ENCODE results near the gene C11orf68. TPM values are rescaled to one million over a fixed set of nuclear protein-coding genes. Genes with fewer than 3 reads are reported as not detected.

The C11orf68 gene
- total RNA-seq, 1 donor from 2014 or later, result 83.5 TPM

DNA sequence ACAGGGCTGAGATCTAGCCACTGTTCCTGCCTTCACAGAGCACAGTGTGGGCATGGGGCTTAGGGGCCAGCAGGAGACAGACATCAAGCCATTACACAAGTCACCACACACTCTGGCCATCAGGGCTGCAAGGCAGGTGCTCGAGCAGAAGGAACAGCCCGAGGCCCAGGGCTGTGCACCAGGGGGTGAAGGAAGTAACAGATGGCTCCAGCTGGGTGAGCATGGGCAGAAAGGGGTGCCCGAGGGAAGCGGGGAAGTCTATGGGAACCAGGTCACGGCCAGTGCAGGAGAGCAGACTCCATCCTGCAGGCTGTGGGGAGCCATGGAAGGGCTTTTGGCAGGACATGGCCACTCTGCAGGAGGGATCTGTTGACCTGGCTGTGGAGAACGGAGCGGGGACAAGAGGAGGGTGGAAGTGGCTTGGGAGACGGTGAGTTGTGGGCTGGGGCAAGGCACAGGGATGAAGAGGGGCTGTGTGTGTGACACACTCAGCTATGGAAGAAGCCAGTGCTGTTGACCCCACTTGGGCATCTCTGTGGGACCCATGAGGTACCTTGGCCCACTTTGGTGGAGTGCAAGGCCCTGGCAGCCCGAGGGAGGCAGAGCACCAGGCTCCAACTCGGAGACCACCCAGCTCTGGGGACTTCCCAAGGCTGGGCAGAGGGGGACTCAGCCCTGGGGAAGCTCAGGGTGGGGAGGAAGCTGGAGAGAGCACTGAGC is 3.6 kb downstream of the C11orf68 start:
- peak overlapping the region; percentile 98 for H3K27ac Mint-ChIP-seq (ENCODE audit: unreplicated experiment)
- peaks cover 62% of the 10 kb centered on the region for H3K4me1 Mint-ChIP-seq (ENCODE audit: unreplicated experiment)
- peaks cover 6% of the 10 kb centered on the region for H3K36me3 Mint-ChIP-seq (ENCODE audit: unreplicated experiment)
- TF ChIP-seq, protein P1, sequence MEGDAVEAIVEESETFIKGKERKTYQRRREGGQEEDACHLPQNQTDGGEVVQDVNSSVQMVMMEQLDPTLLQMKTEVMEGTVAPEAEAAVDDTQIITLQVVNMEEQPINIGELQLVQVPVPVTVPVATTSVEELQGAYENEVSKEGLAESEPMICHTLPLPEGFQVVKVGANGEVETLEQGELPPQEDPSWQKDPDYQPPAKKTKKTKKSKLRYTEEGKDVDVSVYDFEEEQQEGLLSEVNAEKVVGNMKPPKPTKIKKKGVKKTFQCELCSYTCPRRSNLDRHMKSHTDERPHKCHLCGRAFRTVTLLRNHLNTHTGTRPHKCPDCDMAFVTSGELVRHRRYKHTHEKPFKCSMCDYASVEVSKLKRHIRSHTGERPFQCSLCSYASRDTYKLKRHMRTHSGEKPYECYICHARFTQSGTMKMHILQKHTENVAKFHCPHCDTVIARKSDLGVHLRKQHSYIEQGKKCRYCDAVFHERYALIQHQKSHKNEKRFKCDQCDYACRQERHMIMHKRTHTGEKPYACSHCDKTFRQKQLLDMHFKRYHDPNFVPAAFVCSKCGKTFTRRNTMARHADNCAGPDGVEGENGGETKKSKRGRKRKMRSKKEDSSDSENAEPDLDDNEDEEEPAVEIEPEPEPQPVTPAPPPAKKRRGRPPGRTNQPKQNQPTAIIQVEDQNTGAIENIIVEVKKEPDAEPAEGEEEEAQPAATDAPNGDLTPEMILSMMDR (IDR thresholded peaks at IDR 0.05), result no peak
- no peak for DNase-seq (ENCODE audit: extremely low spot score, unreplicated experiment)
- peak overlapping the region; percentile 82 for H3K4me3 Mint-ChIP-seq (ENCODE audit: unreplicated experiment)
- H3K9me3 Mint-ChIP-seq (ENCODE audit: unreplicated experiment), result no peaks in the 10 kb centered on the region
- H3K27me3 Mint-ChIP-seq (ENCODE audit: unreplicated experiment), result no peaks in the 10 kb centered on the region

DNA sequence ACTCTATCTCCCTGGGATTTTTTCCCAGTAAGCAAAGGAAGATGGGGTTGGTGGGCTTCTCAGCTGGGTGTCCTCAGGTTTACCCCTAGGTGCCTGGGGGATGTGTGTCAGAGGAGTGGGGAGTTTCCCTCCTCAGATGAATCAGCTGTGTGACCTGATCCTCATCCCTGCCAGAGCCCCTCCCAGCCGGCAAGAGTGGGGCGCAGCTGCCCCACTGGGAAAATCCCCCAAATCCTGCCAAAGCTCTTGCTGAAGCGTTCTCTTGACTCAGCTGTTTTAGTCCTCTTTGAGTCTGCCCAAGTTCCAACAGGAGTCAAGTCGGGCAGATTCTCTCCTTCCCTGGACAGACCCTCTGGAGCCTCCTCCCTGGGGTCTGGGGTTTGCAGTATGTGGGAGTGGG is 6.0 kb downstream of the C11orf68 start:
- Mint-ChIP-seq H3K27ac (ENCODE audit: unreplicated experiment) (peak overlapping the region; percentile 91), H3K4me1 (ENCODE audit: unreplicated experiment) (peaks cover 67% of the 10 kb centered on the region), H3K9me3 (ENCODE audit: unreplicated experiment) (no peaks in the 10 kb centered on the region), H3K36me3 (ENCODE audit: unreplicated experiment) (peaks cover 6% of the 10 kb centered on the region), H3K27me3 (ENCODE audit: unreplicated experiment) (no peaks in the 10 kb centered on the region), H3K4me3 (ENCODE audit: unreplicated experiment) (no peak overlapping the region)
- TF ChIP-seq, protein P1 (IDR thresholded peaks at IDR 0.05), result no peak
- DNase-seq (ENCODE audit: extremely low spot score, unreplicated experiment), result no peak

DNA sequence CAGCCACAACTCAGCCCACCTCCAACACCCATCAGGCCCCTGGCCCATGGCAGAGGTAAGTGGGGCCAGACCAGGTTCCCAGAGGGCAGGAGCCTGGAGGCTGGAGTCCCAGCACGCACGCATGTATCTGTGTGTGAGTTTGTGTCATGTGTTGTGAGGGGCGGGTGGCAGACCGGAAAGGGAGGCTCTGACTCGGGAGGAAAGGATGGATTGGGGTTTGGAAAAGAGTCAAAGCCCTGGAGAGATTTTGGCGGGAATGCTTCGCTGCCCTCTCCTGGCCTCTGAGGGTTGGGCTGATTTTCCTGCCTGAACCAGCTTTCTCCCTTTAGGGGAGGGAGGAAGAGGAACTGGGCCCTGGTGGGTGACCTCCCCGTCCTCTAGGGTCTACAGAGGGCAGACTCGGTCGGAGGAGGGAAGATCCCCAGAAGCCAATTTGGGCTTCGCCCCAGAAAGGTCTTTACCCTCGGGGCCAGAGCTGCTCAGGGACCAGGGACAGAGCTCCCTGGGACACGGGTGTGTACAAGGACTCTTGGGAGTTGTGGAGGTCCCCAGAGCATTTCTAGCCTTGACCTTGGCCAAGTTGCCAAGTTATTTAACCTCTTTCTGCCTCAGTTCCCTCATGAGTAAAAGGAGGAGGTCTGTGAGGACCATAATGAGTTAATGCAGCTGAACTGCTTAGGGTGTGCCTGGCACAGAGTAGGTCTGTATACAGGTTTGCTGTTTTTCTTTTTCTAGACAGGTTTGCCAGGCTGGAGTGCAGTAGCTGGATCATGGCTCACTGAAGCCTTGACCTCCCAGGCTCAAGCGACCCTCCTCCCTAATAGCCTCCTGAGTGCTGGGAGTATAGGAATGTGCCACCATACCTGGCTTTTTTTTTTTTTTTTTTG is 6.9 kb downstream of the C11orf68 start:
- H3K4me3 Mint-ChIP-seq (ENCODE audit: unreplicated experiment), result no peak overlapping the region
- no peaks in the 10 kb centered on the region for H3K9me3 Mint-ChIP-seq (ENCODE audit: unreplicated experiment)
- H3K27me3 Mint-ChIP-seq (ENCODE audit: unreplicated experiment), result no peaks in the 10 kb centered on the region
- H3K27ac Mint-ChIP-seq (ENCODE audit: unreplicated experiment), result peak overlapping the region; percentile 91
- DNase-seq (ENCODE audit: extremely low spot score, unreplicated experiment), result no peak
- H3K36me3 Mint-ChIP-seq (ENCODE audit: unreplicated experiment), result peaks cover 3% of the 10 kb centered on the region
- TF ChIP-seq, protein P1 (IDR thresholded peaks at IDR 0.05), result peak; percentile 37
- H3K4me1 Mint-ChIP-seq (ENCODE audit: unreplicated experiment), result peaks cover 65% of the 10 kb centered on the region

DNA sequence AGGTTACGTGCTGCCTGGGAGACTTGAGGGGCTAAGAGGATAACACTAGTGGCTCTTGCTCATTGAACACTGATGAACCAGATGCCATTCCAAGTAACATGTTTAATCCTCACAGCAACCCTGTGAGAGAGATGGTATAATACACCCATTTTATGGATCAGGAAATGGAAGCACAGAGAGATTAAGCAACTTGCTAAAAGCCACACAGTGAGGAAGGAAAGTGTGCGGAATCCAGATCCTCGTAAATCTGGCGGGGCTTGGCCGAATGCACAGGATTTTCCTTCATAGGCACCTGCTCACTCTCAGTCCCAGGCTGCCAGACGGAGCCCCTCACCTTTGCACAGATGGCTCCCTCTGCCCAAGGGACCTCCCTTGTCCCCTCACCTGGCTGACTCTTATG is 11.0 kb downstream of the C11orf68 start:
- peaks cover 54% of the 10 kb centered on the region for H3K4me1 Mint-ChIP-seq (ENCODE audit: unreplicated experiment)
- H3K4me3 Mint-ChIP-seq (ENCODE audit: unreplicated experiment), result no peak overlapping the region
- TF ChIP-seq, protein P1 (IDR thresholded peaks at IDR 0.05), result no peak

DNA sequence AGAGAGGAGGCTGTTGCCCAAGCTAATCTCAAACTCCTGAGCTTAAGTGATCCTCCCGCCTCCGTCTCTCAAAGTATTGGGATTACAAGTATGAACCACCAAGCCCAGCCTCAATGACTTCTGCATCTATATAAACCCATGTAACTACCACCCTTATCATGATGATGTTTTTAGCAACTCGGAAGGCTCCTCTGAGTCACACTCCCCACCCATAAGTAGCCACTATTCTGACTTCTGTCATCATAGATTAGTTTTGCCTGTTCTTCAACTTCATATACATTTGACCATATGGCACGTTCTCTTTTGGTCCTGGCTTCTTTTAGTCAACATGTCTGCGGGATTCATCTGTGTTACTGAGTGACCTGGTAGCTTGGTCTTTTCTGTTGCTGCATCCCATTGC is 12.3 kb downstream of the C11orf68 start:
- no peak overlapping the region for H3K4me3 Mint-ChIP-seq (ENCODE audit: unreplicated experiment)
- TF ChIP-seq, protein P1 (IDR thresholded peaks at IDR 0.05), result no peak
- H3K9me3 Mint-ChIP-seq (ENCODE audit: unreplicated experiment), result no peaks in the 10 kb centered on the region
- no peak overlapping the region for H3K27ac Mint-ChIP-seq (ENCODE audit: unreplicated experiment)
- DNase-seq (ENCODE audit: extremely low spot score, unreplicated experiment), result no peak
- H3K4me1 Mint-ChIP-seq (ENCODE audit: unreplicated experiment), result peaks cover 54% of the 10 kb centered on the region
- no peaks in the 10 kb centered on the region for H3K36me3 Mint-ChIP-seq (ENCODE audit: unreplicated experiment)
- H3K27me3 Mint-ChIP-seq (ENCODE audit: unreplicated experiment), result no peaks in the 10 kb centered on the region

More for the DNA sequence above, 11.0 kb downstream of the C11orf68 start:
- Mint-ChIP-seq H3K27me3 (ENCODE audit: unreplicated experiment) (no peaks in the 10 kb centered on the region), H3K36me3 (ENCODE audit: unreplicated experiment) (no peaks in the 10 kb centered on the region), H3K9me3 (ENCODE audit: unreplicated experiment) (no peaks in the 10 kb centered on the region), H3K27ac (ENCODE audit: unreplicated experiment) (no peak overlapping the region)
- DNase-seq (ENCODE audit: extremely low spot score, unreplicated experiment), result no peak

Measured in osteocyte (in vitro differentiated cells).